K562 (cell line): ENCODE data around the gene ADAMTS14. TPM values are rescaled to one million over a fixed set of nuclear protein-coding genes. Genes with fewer than 3 reads are reported as not detected.

Experiments
- ATF3 ChIP-seq, 2 experiments: fragments of 450-650 bp in 1 of 2; sonication (generic) in 1 of 2; formaldehyde crosslinking in 1 of 2; IDR thresholded peaks in 1 of 2; conservative IDR thresholded peaks in 1 of 2; 2 replicates each; pipeline versions ENCODE4 v1.6.1 to v1.8.1; 2016 to 2023; ENCODE audit warnings: mild to moderate bottlenecking in 2 of 2, moderate library complexity in 2 of 2, inconsistent platforms in 1 of 2, missing genetic modification reagents in 1 of 2
- CC2D1A ChIP-seq: fragments of 450-650 bp; IDR thresholded peaks from 2 replicates; pipeline ENCODE4 v1.6.1; 2017; ENCODE audit warnings: mild to moderate bottlenecking
- COPS2 ChIP-seq: fragments of 450-650 bp; conservative IDR thresholded peaks from 2 replicates; pipeline ENCODE4 v1.6.1; 2016; ENCODE audit warnings: mild to moderate bottlenecking, moderate library complexity
- CTBP1 ChIP-seq: fragments of 450-650 bp; IDR thresholded peaks from 2 replicates; pipeline ENCODE4 v1.6.1; 2016; ENCODE audit warnings: borderline replicate concordance
- DPF2 ChIP-seq: fragments of 450-650 bp; IDR thresholded peaks from 2 replicates; pipeline ENCODE4 v1.6.1; 2016
- GABPA ChIP-seq: fragments of 200-800 bp; sonication (Bioruptor generic); conservative IDR thresholded peaks from 2 replicates; pipeline ENCODE4 v1.6.1; 2016; ENCODE audit warnings: low read depth, missing genetic modification characterization, missing compliant biosample characterization
- GABPB2 ChIP-seq: fragments of 250-450 bp; sonication (Bioruptor Pico); conservative IDR thresholded peaks from 2 replicates; pipeline ENCODE4 v1.5.1; 2021; ENCODE audit warnings: mild to moderate bottlenecking
- ILK ChIP-seq: fragments of 450-650 bp; IDR thresholded peaks from 2 replicates; pipeline ENCODE4 v1.6.1; 2016; ENCODE audit warnings: missing genetic modification characterization, low read depth, mild to moderate bottlenecking, missing compliant biosample characterization, moderate library complexity, borderline replicate concordance
- IRF2 ChIP-seq: sonication (generic); formaldehyde crosslinking; IDR thresholded peaks from 2 replicates; pipeline ENCODE4 v1.8.1; 2022; ENCODE audit warnings: mild to moderate bottlenecking, missing genetic modification reagents
- KDM1A ChIP-seq, 2 experiments: fragments of 450-650 bp; IDR thresholded peaks; 2 replicates each; pipeline ENCODE4 v1.6.1; 2016; ENCODE audit warnings: mild to moderate bottlenecking in 2 of 2
- KDM4B ChIP-seq, 2 experiments: fragments of 450-650 bp in 1 of 2; sonication (generic) in 1 of 2; IDR thresholded peaks; 2 replicates each; pipeline ENCODE4 v1.6.1; 2016 to 2017; ENCODE audit warnings: borderline replicate concordance in 2 of 2, antibody characterized with exemption in 1 of 2, low read depth in 1 of 2, mild to moderate bottlenecking in 1 of 2
- PHTF2 ChIP-seq: fragments of 250-450 bp; sonication (Bioruptor Pico); IDR thresholded peaks from 2 replicates; pipeline ENCODE4 v1.5.0; 2021; ENCODE audit warnings: mild to moderate bottlenecking
- POU5F1 ChIP-seq: fragments of 150-350 bp; IDR thresholded peaks from 2 replicates; pipeline ENCODE4 v1.6.1; 2014; ENCODE audit warnings: borderline replicate concordance, low read length, low read depth, mild to moderate bottlenecking; ENCODE audit not compliant: partially characterized antibody
- PURB ChIP-seq: sonication (generic); formaldehyde crosslinking; IDR thresholded peaks from 2 replicates; pipeline ENCODE4 v1.9.0; 2021; ENCODE audit warnings: low read depth, mild to moderate bottlenecking, missing genetic modification reagents
- RBM17 ChIP-seq: fragments of 200-400 bp; formaldehyde crosslinking; IDR thresholded peaks from 2 replicates; pipeline ENCODE4 v1.6.1; 2017; ENCODE audit warnings: low read depth, mild to moderate bottlenecking, low read length, borderline replicate concordance
- SAFB ChIP-seq: fragments of 200-400 bp; formaldehyde crosslinking; IDR thresholded peaks from 2 replicates; pipeline ENCODE4 v1.6.1; 2017; ENCODE audit warnings: low read depth, low read length, borderline replicate concordance
- SP2 ChIP-seq: IDR thresholded peaks from 2 replicates; pipeline ENCODE4 v1.6.1; 2011; ENCODE audit warnings: mild to moderate bottlenecking, low read depth, low read length, moderate library complexity; ENCODE audit not compliant: poor library complexity, severe bottlenecking; ENCODE audit errors: extremely low read depth
- WHSC1 ChIP-seq: IDR thresholded peaks from one replicate; pipeline ENCODE4 v1.6.1; 2012; ENCODE audit warnings: low read length, control low read depth, inconsistent platforms
- XRCC3 ChIP-seq: fragments of 450-650 bp; IDR thresholded peaks from 2 replicates; pipeline ENCODE4 v1.6.1; 2017; ENCODE audit warnings: mild to moderate bottlenecking, moderate library complexity
- XRCC5 ChIP-seq: fragments of 200-400 bp; formaldehyde crosslinking; IDR thresholded peaks from 2 replicates; pipeline ENCODE4 v1.6.1; 2017; ENCODE audit warnings: low read depth, mild to moderate bottlenecking, low read length
- ZBTB12 ChIP-seq: fragments of 250-450 bp; sonication (Bioruptor Pico); IDR thresholded peaks from 2 replicates; pipeline ENCODE4 v1.4.0; 2020
- ZFP1 ChIP-seq: fragments of 450-650 bp; formaldehyde crosslinking; IDR thresholded peaks from 2 replicates; pipeline ENCODE4 v1.4.0; 2020; ENCODE audit warnings: mild to moderate bottlenecking, mixed read lengths
- ZNF140 ChIP-seq: fragments of 250-450 bp; sonication (Bioruptor Pico); IDR thresholded peaks from 2 replicates; pipeline ENCODE4 v1.8.0; 2021; ENCODE audit warnings: moderate library complexity, mild to moderate bottlenecking, inconsistent platforms
- ZNF311 ChIP-seq: fragments of 250-450 bp; sonication (Bioruptor Pico); IDR thresholded peaks from 2 replicates; pipeline ENCODE4 v1.4.0; 2020; ENCODE audit warnings: mild to moderate bottlenecking, moderate library complexity
- ZNF41 ChIP-seq: fragments of 250-450 bp; sonication (Bioruptor Pico); conservative IDR thresholded peaks from 2 replicates; pipeline ENCODE4 v1.4.0; 2020; ENCODE audit warnings: mild to moderate bottlenecking
- polyA plus RNA-seq, 8 experiments: library from polyadenylated mRNA; depleted of rRNA in 4 of 8; stranded (reverse) in 5 of 8; unstranded in 3 of 8; fragments of >200 nt; fragmentation: Nextera tagmentation in 2 of 8; fragmentation: Illumina TruSeq in 1 of 8; extraction: Ambion mirVana in 2 of 8; extraction: Trizol in 1 of 8; gene quantifications; 2 replicates each; pipeline versions ENCODE4 v1.2.1 to v1.2.3, GENCODE V29; 2011 to 2014; ENCODE audit warnings: inconsistent platforms in 1 of 8, missing spikeins in 1 of 8
- total RNA-seq, 7 experiments: library from RNA; depleted of rRNA in 6 of 7; stranded (reverse); fragments of >200 nt in 6 of 7; fragmentation: Illumina TruSeq in 2 of 7; extraction: Trizol in 2 of 7; gene quantifications; 2 replicates each; pipeline versions ENCODE4 v1.2.1 to v1.2.3, GENCODE V29; 2011 to 2021; ENCODE audit warnings: low replicate concordance in 1 of 7
- TF ChIP-seq, protein P1 (sequence below): fragments of 250-450 bp; sonication (Bioruptor Pico); IDR thresholded peaks from 2 replicates; pipeline ENCODE4 v1.5.0; 2021; ENCODE audit warnings: mild to moderate bottlenecking, borderline replicate concordance

Gene ADAMTS14
- total and polyA plus RNA-seq, 9 of the 15 experiments (the other 6 are each of a cell fraction or from before 2014, with no cell fraction given), result 0.04 to 37.4 (median 15.9) TPM

- no peak for TF ChIP-seq KDM1A (IDR thresholded peaks at IDR 0.05)
- TF ChIP-seq DPF2, result no peak
- no peak for TF ChIP-seq ATF3 (IDR thresholded peaks at IDR 0.05)
- no peak for TF ChIP-seq ATF3 (CRISPR knock-in tag; conservative IDR thresholded peaks at IDR 0.05)
- 0 out of 2 replicates have a peak, but pooled peaks have one; percentile 38 for TF ChIP-seq ZNF41 (CRISPR knock-in tag)
- no peak for TF ChIP-seq COPS2
- no peak for TF ChIP-seq KDM4B (IDR thresholded peaks at IDR 0.05; ENCODE audit: borderline replicate concordance in 2 of 2, low read depth in 1 of 2)
- no peak for TF ChIP-seq PURB (CRISPR knock-in tag)
- no peak for TF ChIP-seq CTBP1
- TF ChIP-seq POU5F1, result no peak
- TF ChIP-seq ZBTB12 (CRISPR knock-in tag), result no peak; the same call in 1 of the 2 replicates
- no peak for TF ChIP-seq RBM17
- TF ChIP-seq, protein P1, sequence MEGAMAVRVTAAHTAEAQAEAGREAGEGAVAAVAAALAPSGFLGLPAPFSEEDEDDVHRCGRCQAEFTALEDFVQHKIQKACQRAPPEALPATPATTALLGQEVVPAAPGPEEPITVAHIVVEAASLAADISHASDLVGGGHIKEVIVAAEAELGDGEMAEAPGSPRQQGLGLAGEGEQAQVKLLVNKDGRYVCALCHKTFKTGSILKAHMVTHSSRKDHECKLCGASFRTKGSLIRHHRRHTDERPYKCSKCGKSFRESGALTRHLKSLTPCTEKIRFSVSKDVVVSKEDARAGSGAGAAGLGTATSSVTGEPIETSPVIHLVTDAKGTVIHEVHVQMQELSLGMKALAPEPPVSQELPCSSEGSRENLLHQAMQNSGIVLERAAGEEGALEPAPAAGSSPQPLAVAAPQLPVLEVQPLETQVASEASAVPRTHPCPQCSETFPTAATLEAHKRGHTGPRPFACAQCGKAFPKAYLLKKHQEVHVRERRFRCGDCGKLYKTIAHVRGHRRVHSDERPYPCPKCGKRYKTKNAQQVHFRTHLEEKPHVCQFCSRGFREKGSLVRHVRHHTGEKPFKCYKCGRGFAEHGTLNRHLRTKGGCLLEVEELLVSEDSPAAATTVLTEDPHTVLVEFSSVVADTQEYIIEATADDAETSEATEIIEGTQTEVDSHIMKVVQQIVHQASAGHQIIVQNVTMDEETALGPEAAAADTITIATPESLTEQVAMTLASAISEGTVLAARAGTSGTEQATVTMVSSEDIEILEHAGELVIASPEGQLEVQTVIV (CRISPR knock-in tag), result no peak
- TF ChIP-seq ILK (tag), result no peak
- TF ChIP-seq PHTF2 (CRISPR knock-in tag), result no peak
- no peak for TF ChIP-seq XRCC5
- no peak for TF ChIP-seq GABPA (tag)
- peak; percentile 24; the same call in 1 of the 2 replicates for TF ChIP-seq ZFP1 (CRISPR knock-in tag)
- TF ChIP-seq IRF2 (CRISPR knock-in tag), result no peak
- no peak for TF ChIP-seq ZNF140 (CRISPR knock-in tag)
- no peak for TF ChIP-seq CC2D1A
- TF ChIP-seq XRCC3, result no peak
- no peak for TF ChIP-seq WHSC1
- TF ChIP-seq GABPB2 (CRISPR knock-in tag), result no peak
- no peak for TF ChIP-seq SAFB
- no peak for TF ChIP-seq SP2
- TF ChIP-seq ZNF311 (CRISPR knock-in tag), result peak; percentile 90
Measured at GRCh38 chr10:70673929-70674559, 1.7 kb downstream of the ADAMTS14 start (continued).
